Liver (tissue), 9 donors: Measurements from ENCODE around the gene CFAP97D1. TPM values are rescaled to one million over a fixed set of nuclear protein-coding genes. Genes with fewer than 3 reads are reported as not detected.

Experiments used
- DNase-seq: peaks from one replicate; pipeline ENCODE4 v3.0.0-alpha.2; 2017; ENCODE audit warnings: low spot score
- H3K27ac ChIP-seq, 2 donors: one replicate each; pipeline ENCODE4 v1.7.0; 2013; ENCODE audit warnings: inconsistent platforms in 2 of 2, low read length in 2 of 2, control low read depth in 1 of 2, low read depth in 1 of 2, mild to moderate bottlenecking in 1 of 2
- H3K27me3 ChIP-seq, 4 donors: one replicate each; pipeline versions ENCODE4 v1.6.1 to v1.7.0; 2013; ENCODE audit warnings: low read length in 3 of 4, inconsistent platforms in 1 of 4, mild to moderate bottlenecking in 1 of 4, moderate library complexity in 1 of 4; ENCODE audit not compliant: control insufficient read depth in 4 of 4, insufficient read depth in 4 of 4
- H3K36me3 ChIP-seq, 4 donors: one replicate each; pipeline versions ENCODE4 v1.6.1 to v1.7.0; 2013; ENCODE audit warnings: low read length in 3 of 4, mild to moderate bottlenecking in 3 of 4, low read depth in 1 of 4, moderate library complexity in 1 of 4; ENCODE audit not compliant: control insufficient read depth in 4 of 4, insufficient read depth in 3 of 4
- H3K4me1 ChIP-seq, 4 donors: one replicate each; pipeline versions ENCODE4 v1.6.1 to v1.7.0; 2013; ENCODE audit warnings: low read length in 3 of 4, mild to moderate bottlenecking in 3 of 4, moderate library complexity in 1 of 4; ENCODE audit not compliant: control insufficient read depth in 4 of 4, insufficient read depth in 4 of 4
- H3K4me3 ChIP-seq, 3 donors: one replicate each; pipeline versions ENCODE4 v1.6.1 to v1.7.0; 2013; ENCODE audit warnings: low read length in 3 of 3, control low read depth in 1 of 3, low read depth in 1 of 3, mild to moderate bottlenecking in 1 of 3
- H3K9ac ChIP-seq, 2 donors: one replicate each; pipeline ENCODE4 v1.7.0; 2013; ENCODE audit warnings: low read length in 2 of 2, mild to moderate bottlenecking in 2 of 2, moderate library complexity in 2 of 2, control low read depth in 1 of 2, low read depth in 1 of 2
- H3K9me3 ChIP-seq, 4 donors: one replicate each; pipeline versions ENCODE4 v1.6.1 to v1.7.0; 2013; ENCODE audit warnings: low read length in 3 of 4; ENCODE audit not compliant: control insufficient read depth in 4 of 4
- ATF3 ChIP-seq: IDR thresholded peaks from 2 replicates; pipeline ENCODE4 v1.6.1; 2016; ENCODE audit warnings: antibody characterized with exemption
- CTCF ChIP-seq: fragments of 150-350 bp; IDR thresholded peaks from 2 replicates; pipeline ENCODE4 v1.5.1; 2017; ENCODE audit warnings: improper control_type of control experiment, low read depth, low read length; ENCODE audit not compliant: missing input control
- EGR1 ChIP-seq, 2 donors: IDR thresholded peaks; 2 replicates each; pipeline ENCODE4 v1.6.1; 2016 to 2018; ENCODE audit warnings: antibody characterized with exemption in 2 of 2, low read depth in 2 of 2
- FOXA1 ChIP-seq: IDR thresholded peaks from 2 replicates; pipeline ENCODE4 v1.6.1; 2016; ENCODE audit warnings: antibody characterized with exemption
- FOXA2 ChIP-seq: IDR thresholded peaks from 2 replicates; pipeline ENCODE4 v1.6.1; 2016; ENCODE audit warnings: antibody characterized with exemption
- GABPA ChIP-seq, 2 donors: IDR thresholded peaks in 1 of 2; conservative IDR thresholded peaks in 1 of 2; 2 replicates each; pipeline ENCODE4 v1.6.1; 2016; ENCODE audit warnings: antibody characterized with exemption in 2 of 2, mild to moderate bottlenecking in 1 of 2, moderate library complexity in 1 of 2
- HNF4A ChIP-seq, 2 donors: conservative IDR thresholded peaks; 2 replicates each; pipeline ENCODE4 v1.6.1; 2016; ENCODE audit warnings: antibody characterized with exemption in 2 of 2, mild to moderate bottlenecking in 2 of 2
- HNF4G ChIP-seq: IDR thresholded peaks from 2 replicates; pipeline ENCODE4 v1.6.1; 2016; ENCODE audit warnings: antibody characterized with exemption
- JUND ChIP-seq, 2 donors: IDR thresholded peaks; 2 replicates each; pipeline ENCODE4 v1.6.1; 2016; ENCODE audit warnings: antibody characterized with exemption in 2 of 2
- RXRA ChIP-seq, 2 donors: IDR thresholded peaks; 2 replicates each; pipeline ENCODE4 v1.6.1; 2017 to 2018; ENCODE audit warnings: antibody characterized with exemption in 2 of 2, mild to moderate bottlenecking in 1 of 2
- SP1 ChIP-seq: IDR thresholded peaks from 2 replicates; pipeline ENCODE4 v1.6.1; 2018; ENCODE audit warnings: antibody characterized with exemption, mild to moderate bottlenecking
- TAF1 ChIP-seq: conservative IDR thresholded peaks from 2 replicates; pipeline ENCODE4 v1.6.1; 2016; ENCODE audit warnings: antibody characterized with exemption, mild to moderate bottlenecking
- ZBTB33 ChIP-seq: IDR thresholded peaks from 2 replicates; pipeline ENCODE4 v1.6.1; 2016; ENCODE audit warnings: antibody characterized with exemption
- WGBS: extraction: QIAGEN DNeasy Blood & Tissue Kit; methylation state at CpG from one replicate; pipeline ENCODE4 v1.1.7; 2013; 5-methylcytosine and 5-hydroxymethylcytosine counted together
- polyA plus RNA-seq, 2 donors: library from polyadenylated mRNA; stranded (reverse) in 1 of 2; unstranded in 1 of 2; fragments of 200-250 nt in 1 of 2; fragments of >200 nt in 1 of 2; fragmentation: Nextera tagmentation in 1 of 2; extraction: Ambion mirVana in 1 of 2; gene quantifications; one replicate each; pipeline versions ENCODE4 v1.2.1 to v1.2.3, GENCODE V29; 2013 to 2015
- total RNA-seq, 2 donors: library from RNA; depleted of rRNA; stranded (reverse); fragments of >200 nt; gene quantifications; one replicate each; pipeline ENCODE4 v1.2.3, GENCODE V29; 2014
- donor health status: healthy.
- donor health status: healthy.
- donor health status: healthy.
- donor health status: healthy.
- donor health status: healthy.

The CFAP97D1 gene
- total and polyA plus RNA-seq, 4 donors: 0.08 TPM; not detected in 3

- TF ChIP-seq ZBTB33: no peak
- no peak for TF ChIP-seq RXRA (IDR thresholded peaks at IDR 0.05)
- no peak for TF ChIP-seq HNF4G
- TF ChIP-seq SP1: no peak
- no peak for TF ChIP-seq EGR1 (IDR thresholded peaks at IDR 0.05; ENCODE audit: low read depth in 2 of 2)
- no peak for TF ChIP-seq FOXA1
Observed at GRCh38 chr17:43736389-43736788, 43.8 kb upstream of the CFAP97D1 start (continued).

GRCh38 chr17:43737722-43738121, 42.5 kb upstream of the CFAP97D1 start:
- Histone ChIP-seq H3K4me3 (no peak overlapping the region), H3K27me3 (no peaks in the 10 kb centered on the region), H3K36me3 (no peaks in the 10 kb centered on the region), H3K4me1 (no peaks in the 10 kb centered on the region), H3K9me3 (no peaks in the 10 kb centered on the region), H3K27ac (no peak overlapping the region), H3K9ac (no peak overlapping the region)
- no peak for TF ChIP-seq ZBTB33
- no peak for TF ChIP-seq ATF3
- no peak for TF ChIP-seq TAF1
- TF ChIP-seq FOXA2: no peak
- no peak for TF ChIP-seq RXRA (IDR thresholded peaks at IDR 0.05)
- TF ChIP-seq JUND (IDR thresholded peaks at IDR 0.05): no peak
- no peak for TF ChIP-seq HNF4G
- TF ChIP-seq CTCF: no peak
- 89% methylated on average over 2 of the region's 2 CpGs for WGBS
- DNase-seq: no peak

- WGBS: 87% methylated on average over 4 of the region's 4 CpGs
- no peak for DNase-seq
- H3K27me3 ChIP-seq: no peaks in the 10 kb centered on the region
- H3K36me3 ChIP-seq: no peaks in the 10 kb centered on the region
- H3K4me3 ChIP-seq: no peak overlapping the region
- H3K9me3 ChIP-seq: no peaks in the 10 kb centered on the region
- TF ChIP-seq TAF1 (no peak), HNF4A (conservative IDR thresholded peaks at IDR 0.05) (no peak), GABPA (IDR thresholded peaks at IDR 0.05 in 1 of 2, conservative IDR thresholded peaks at IDR 0.05 in 1 of 2) (no peak), HNF4G (no peak), SP1 (no peak), ZBTB33 (no peak), ATF3 (no peak)
- H3K27ac ChIP-seq: no peak overlapping the region
- no peaks in the 10 kb centered on the region for H3K4me1 ChIP-seq
- H3K9ac ChIP-seq: no peak overlapping the region
Observed at GRCh38 chr17:43740541-43740940, 39.7 kb upstream of the CFAP97D1 start.
